H9 (cell line): ENCODE data around the gene LAMA5. TPM values are rescaled to one million over a fixed set of nuclear protein-coding genes. Genes with fewer than 3 reads are reported as not detected.

Experiments used
- DNase-seq: peaks from one replicate; pipeline ENCODE4 v3.0.0-alpha.2; 2017
- H2AFZ ChIP-seq: one replicate; pipeline ENCODE4 v1.6.1; 2013; ENCODE audit warnings: mild to moderate bottlenecking, low read length, control low read depth, moderate library complexity
- H2AK5ac ChIP-seq: 2 replicates; pipeline ENCODE4 v1.6.1; 2013; ENCODE audit warnings: low read length, control low read depth, mixed read lengths; ENCODE audit not compliant: insufficient read length
- H2BK120ac ChIP-seq: one replicate; pipeline ENCODE4 v1.6.1; 2013; ENCODE audit warnings: low read depth, mild to moderate bottlenecking, low read length, control low read depth, inconsistent platforms; ENCODE audit not compliant: poor library complexity, severe bottlenecking
- H2BK12ac ChIP-seq: 2 replicates; pipeline ENCODE4 v1.6.1; 2013; ENCODE audit warnings: low read length, control low read depth, mixed read lengths, low read depth; ENCODE audit not compliant: insufficient read length
- H2BK15ac ChIP-seq: 2 replicates; pipeline ENCODE4 v1.6.1; 2013; ENCODE audit warnings: low read depth, low read length, control low read depth
- H2BK20ac ChIP-seq: one replicate; pipeline ENCODE4 v1.6.1; 2013; ENCODE audit warnings: low read depth, mild to moderate bottlenecking, low read length, control low read depth, inconsistent platforms; ENCODE audit not compliant: poor library complexity, severe bottlenecking
- H2BK5ac ChIP-seq: 2 replicates; pipeline ENCODE4 v1.6.1; 2013; ENCODE audit warnings: low read length, control low read depth, mixed read lengths; ENCODE audit not compliant: insufficient read length
- H3K14ac ChIP-seq: 2 replicates; pipeline ENCODE4 v1.6.1; 2013; ENCODE audit warnings: low read length, control low read depth; ENCODE audit not compliant: insufficient read depth
- H3K18ac ChIP-seq: 2 replicates; pipeline ENCODE4 v1.6.1; 2013; ENCODE audit warnings: low read depth, mild to moderate bottlenecking, mixed read lengths, low read length, control low read depth; ENCODE audit not compliant: insufficient read length
- H3K23ac ChIP-seq: 2 replicates; pipeline ENCODE4 v1.6.1; 2013; ENCODE audit warnings: low read length, control low read depth, mixed read lengths, low read depth; ENCODE audit not compliant: insufficient read length
- H3K23me2 ChIP-seq: 2 replicates; pipeline ENCODE4 v1.6.1; 2013; ENCODE audit warnings: low read depth, mild to moderate bottlenecking, mixed read lengths, low read length, control low read depth; ENCODE audit not compliant: insufficient read length, poor library complexity, severe bottlenecking
- H3K27ac ChIP-seq: 2 replicates; pipeline ENCODE4 v1.5.1; 2013; ENCODE audit warnings: low read length, control low read depth, mixed read lengths, low read depth; ENCODE audit not compliant: insufficient read length
- H3K27me3 ChIP-seq: 2 replicates; pipeline ENCODE4 v1.6.1; 2013; ENCODE audit warnings: low read length, control low read depth, inconsistent platforms; ENCODE audit not compliant: insufficient read depth
- H3K4ac ChIP-seq: 2 replicates; pipeline ENCODE4 v1.6.1; 2013; ENCODE audit warnings: low read depth, mild to moderate bottlenecking, control low read depth, inconsistent platforms, low read length, moderate library complexity
- H3K4me1 ChIP-seq: 2 replicates; pipeline ENCODE4 v1.6.1; 2013; ENCODE audit warnings: low read length, control low read depth, inconsistent platforms; ENCODE audit not compliant: insufficient read depth
- H3K4me2 ChIP-seq: 2 replicates; pipeline ENCODE4 v1.6.1; 2013; ENCODE audit warnings: low read length, control low read depth, mixed read lengths; ENCODE audit not compliant: insufficient read length, insufficient read depth
- H3K56ac ChIP-seq: 2 replicates; pipeline ENCODE4 v1.6.1; 2013; ENCODE audit warnings: low read depth, mild to moderate bottlenecking, mixed read lengths, low read length, control low read depth; ENCODE audit not compliant: insufficient read length
- H3K79me1 ChIP-seq: 2 replicates; pipeline ENCODE4 v1.6.1; 2013; ENCODE audit warnings: low read depth, mild to moderate bottlenecking, moderate library complexity, low read length, control low read depth, inconsistent platforms; ENCODE audit not compliant: insufficient read depth, poor library complexity, severe bottlenecking
- H3K79me2 ChIP-seq: 2 replicates; pipeline ENCODE4 v1.6.1; 2013; ENCODE audit warnings: low read length, control low read depth, inconsistent platforms; ENCODE audit not compliant: insufficient read depth
- H3K9ac ChIP-seq: 2 replicates; pipeline ENCODE4 v1.6.1; 2013; ENCODE audit warnings: low read length, control low read depth, mixed read lengths; ENCODE audit not compliant: insufficient read length; ENCODE audit errors: extremely low read depth
- H3K9me3 ChIP-seq: one replicate; pipeline ENCODE4 v1.6.1; 2013; ENCODE audit warnings: low read depth, low read length, inconsistent platforms; ENCODE audit not compliant: control insufficient read depth
- H3T11ph ChIP-seq: one replicate; pipeline ENCODE4 v1.6.1; 2013; ENCODE audit warnings: mild to moderate bottlenecking, low read length, control low read depth, inconsistent platforms
- H4K20me1 ChIP-seq: one replicate; pipeline ENCODE4 v1.6.1; 2013; ENCODE audit not compliant: control insufficient read depth, insufficient read length, insufficient read depth
- H4K5ac ChIP-seq: 2 replicates; pipeline ENCODE4 v1.6.1; 2013; ENCODE audit warnings: low read depth, mild to moderate bottlenecking, mixed read lengths, low read length, control low read depth; ENCODE audit not compliant: insufficient read length
- H4K8ac ChIP-seq: replicated peaks from 2 replicates; pipeline ENCODE4 v1.6.1; 2013; ENCODE audit warnings: low read length, control low read depth, mixed read lengths, low read depth; ENCODE audit not compliant: insufficient read length
- H4K91ac ChIP-seq: 2 replicates; pipeline ENCODE4 v1.6.1; 2013; ENCODE audit warnings: low read depth, mild to moderate bottlenecking, moderate library complexity, mixed read lengths, low read length, control low read depth; ENCODE audit not compliant: insufficient read length
- H3K27ac Mint-ChIP-seq, 3 experiments: 2 replicates in 2 of 3; 3 replicates in 1 of 3; pipeline ENCODE4 v1.8.0; 2020 to 2021; ENCODE audit warnings: mixed read lengths in 3 of 3, mild to moderate bottlenecking in 1 of 3, moderate library complexity in 1 of 3
- H3K27me3 Mint-ChIP-seq: 2 replicates; pipeline ENCODE4 v1.8.0; 2021; ENCODE audit warnings: low read depth, mild to moderate bottlenecking, moderate library complexity, mixed read lengths
- H3K36me3 Mint-ChIP-seq, 3 experiments: 2 replicates in 2 of 3; 3 replicates in 1 of 3; pipeline ENCODE4 v1.8.0; 2020 to 2021; ENCODE audit warnings: low read depth in 3 of 3, mixed read lengths in 3 of 3; ENCODE audit not compliant: insufficient read depth in 1 of 3
- H3K4me1 Mint-ChIP-seq, 2 experiments: 2 replicates each; pipeline ENCODE4 v1.8.0; 2020; ENCODE audit warnings: mixed read lengths in 2 of 2
- H3K4me3 Mint-ChIP-seq, 2 experiments: 2 replicates in 1 of 2; 3 replicates in 1 of 2; pipeline ENCODE4 v1.8.0; 2020 to 2021; ENCODE audit warnings: mild to moderate bottlenecking in 2 of 2, mixed read lengths in 2 of 2, moderate library complexity in 1 of 2
- H3K9me3 Mint-ChIP-seq, 2 experiments: 2 replicates in 1 of 2; 3 replicates in 1 of 2; pipeline ENCODE4 v1.8.0; 2020; ENCODE audit warnings: mild to moderate bottlenecking in 2 of 2, mixed read lengths in 2 of 2, moderate library complexity in 1 of 2
- CTCF ChIP-seq: fragments of 200-600 bp; sonication (generic); conservative IDR thresholded peaks from 3 replicates; pipeline ENCODE4 v1.8.0; 2021; ENCODE audit warnings: antibody characterized with exemption, mild to moderate bottlenecking
- WGBS: extraction: QIAGEN DNeasy Blood & Tissue Kit; methylation state at CpG from one replicate; pipeline ENCODE4 v1.1.7; 2013; ENCODE audit warnings: missing lambda C conversion rate, low lambda C conversion rate, mixed read lengths; ENCODE audit not compliant: insufficient read length; ENCODE audit errors: extremely low coverage; 5-methylcytosine and 5-hydroxymethylcytosine counted together
- total RNA-seq: library from RNA; stranded (reverse); gene quantifications from 2 replicates; pipeline ENCODE4 v1.2.1, GENCODE V29; 2021

The LAMA5 gene
- total RNA-seq, 1 experiment from 2014 or later: 200 TPM

GRCh38 chr20:62412194-62413024, 45.3 kb upstream of the LAMA5 start:
- no peak overlapping the region for H4K8ac ChIP-seq
- Mint-ChIP-seq H3K4me3 (no peak overlapping the region), H3K4me1 (peaks cover 0 to 5% of the 10 kb centered on the region in 2 experiments; a peak in 1 of 4 replicates), H3K36me3 (no peaks in the 10 kb centered on the region), H3K27ac (no peak overlapping the region), H3K27me3 (peaks cover 17% of the 10 kb centered on the region), H3K9me3 (no peaks in the 10 kb centered on the region)
- no peak overlapping the region for H2AK5ac ChIP-seq
- H3K4me2 ChIP-seq: no peak overlapping the region
- H3K23ac ChIP-seq: no peak overlapping the region
- H3K27me3 ChIP-seq: no peaks in the 10 kb centered on the region
- no peak overlapping the region for H2BK20ac ChIP-seq
- H3K23me2 ChIP-seq: no peaks in the 10 kb centered on the region
- H3K56ac ChIP-seq: no peak overlapping the region
- no peaks in the 10 kb centered on the region for H3K79me1 ChIP-seq
- no peaks in the 10 kb centered on the region for H4K20me1 ChIP-seq
- H4K5ac ChIP-seq: no peak overlapping the region
- no peak overlapping the region for H2BK5ac ChIP-seq
- H3K9ac ChIP-seq: no peak overlapping the region
- H3K4me1 ChIP-seq: no peaks in the 10 kb centered on the region
- peak overlapping the region; percentile 25; the same call in 1 of the 2 replicates for H3K14ac ChIP-seq
- no peak overlapping the region for H3K27ac ChIP-seq
- WGBS: no CpG with 5 or more reads among the region's 22 CpGs
- DNase-seq: no peak
- H3K79me2 ChIP-seq: no peaks in the 10 kb centered on the region
- H3K4ac ChIP-seq: no peak overlapping the region
- H2AFZ ChIP-seq: no peak overlapping the region
- no peak overlapping the region for H3T11ph ChIP-seq
- H4K91ac ChIP-seq: no peak overlapping the region
- H2BK120ac ChIP-seq: no peak overlapping the region
- TF ChIP-seq CTCF: no peak
- no peak overlapping the region for H2BK15ac ChIP-seq
- no peaks in the 10 kb centered on the region for H3K9me3 ChIP-seq
- H2BK12ac ChIP-seq: no peak overlapping the region
- H3K18ac ChIP-seq: no peak overlapping the region
